ENCODE results near the gene XXYLT1. TPM values are rescaled to one million over a fixed set of nuclear protein-coding genes. Genes with fewer than 3 reads are reported as not detected.
A peak's percentile ranks its signal among the peaks of the same experiment; 100 is the strongest.

XXYLT1 gene
- total and polyA plus RNA-seq, 9 of the 15 experiments (the other 6 are each of a cell fraction or from before 2014, with no cell fraction given), result 1.9 to 18.9 (median 15.0) TPM

GRCh38 chr3:195178124-195178910, 92.6 kb downstream of the XXYLT1 start (continued):
- no peak for TF ChIP-seq EZH2 (IDR thresholded peaks at IDR 0.05; ENCODE audit: borderline replicate concordance, low read depth, low read length)
- TF ChIP-seq U2AF1 (optimal IDR thresholded peaks at IDR 0.05; ENCODE audit: low read depth, low read length), result no peak
- peak; percentile 40 to 63; a peak in 2 of 4 replicates for TF ChIP-seq TRIM24 (IDR thresholded peaks at IDR 0.05)
- no peak for TF ChIP-seq ZNF146 (CRISPR knock-in tag; IDR thresholded peaks at IDR 0.05; ENCODE audit: unreplicated experiment)
- TF ChIP-seq FUS (optimal IDR thresholded peaks at IDR 0.05; ENCODE audit: low read depth, low read length), result no peak
- no peak for TF ChIP-seq NFXL1 (CRISPR knock-in tag; IDR thresholded peaks at IDR 0.05)
- TF ChIP-seq RFX5 (IDR thresholded peaks at IDR 0.05; ENCODE audit: low read depth, low read length), result no peak
- no peak for TF ChIP-seq ZC3H11A (IDR thresholded peaks at IDR 0.05; ENCODE audit: low read depth, low read length)
- no peak for TF ChIP-seq DACH1 (IDR thresholded peaks at IDR 0.05; ENCODE audit: partially characterized antibody)
- peak; percentile 58; the same call in 1 of the 2 replicates for TF ChIP-seq MEF2D (tag; conservative IDR thresholded peaks at IDR 0.05; ENCODE audit: low read depth)
- TF ChIP-seq ZFX (CRISPR knock-in tag; IDR thresholded peaks at IDR 0.05), result peak; percentile 58; the same call in 1 of the 2 replicates
- no peak for TF ChIP-seq PURB (CRISPR knock-in tag; IDR thresholded peaks at IDR 0.05; ENCODE audit: low read depth)
- no peak for TF ChIP-seq ZBTB8A (IDR thresholded peaks at IDR 0.05; ENCODE audit: partially characterized antibody)
- no peak for TF ChIP-seq ZNF134 (CRISPR knock-in tag; conservative IDR thresholded peaks at IDR 0.05)
- 0 out of 4 replicates have a peak, but pooled peaks of 1 of the 2 experiments have one; percentile 30 for TF ChIP-seq TEAD1 (CRISPR knock-in tag; IDR thresholded peaks at IDR 0.05)
- peak; percentile 93 for TF ChIP-seq ZNF175 (CRISPR knock-in tag; IDR thresholded peaks at IDR 0.05; ENCODE audit: low read depth)
- TF ChIP-seq EGR1 (conservative IDR thresholded peaks at IDR 0.05), result peak; percentile 44
- no peak for TF ChIP-seq USF1 (CRISPR knock-in tag; IDR thresholded peaks at IDR 0.05)
- TF ChIP-seq HMGN3 (IDR thresholded peaks at IDR 0.05; ENCODE audit: borderline replicate concordance, extremely low read depth, insufficient read length, low read depth, low read length), result no peak
- TF ChIP-seq ZNF75A (CRISPR knock-in tag; IDR thresholded peaks at IDR 0.05), result no peak
- no peak for TF ChIP-seq IRF9 (tag; IDR thresholded peaks at IDR 0.05)
- no peak for TF ChIP-seq CREB5 (CRISPR knock-in tag; IDR thresholded peaks at IDR 0.05)
- TF ChIP-seq ETS1 (conservative IDR thresholded peaks at IDR 0.05; ENCODE audit: control insufficient read depth, low read depth, low read length), result 0 out of 2 replicates have a peak, but pooled peaks have one; percentile 41

All from K562 (cell line).